ENCODE results near the gene MYL5. TPM values are rescaled to one million over a fixed set of nuclear protein-coding genes. Genes with fewer than 3 reads are reported as not detected.

Gene MYL5
- total and polyA plus RNA-seq, 4 experiments from 2014 or later: 2.1 to 15.4 (median 7.7) TPM

GRCh38 chr4:655464-656151, 18.7 kb upstream of the MYL5 start:
- intact Hi-C loops (cut with micrococcal nuclease): no loop called here
- H3K36me3 Mint-ChIP-seq: peaks cover 0 to 4% of the 10 kb centered on the region in 2 donors
- H3K4me1 ChIP-seq (ENCODE audit: insufficient read depth, low read length): no peaks in the 10 kb centered on the region
- no peak overlapping the region for H3K27ac Mint-ChIP-seq
- H3K27me3 ChIP-seq (ENCODE audit: insufficient read depth, low read length): no peaks in the 10 kb centered on the region
- no peaks in the 10 kb centered on the region for H3K9me3 ChIP-seq (ENCODE audit: control insufficient read depth in 1 of 2, low read length in 2 of 2)
- H3K4me3 Mint-ChIP-seq: no peak overlapping the region
- H3K9me3 Mint-ChIP-seq: peaks cover 0 to 3% (median 0%) of the 10 kb centered on the region in 8 donors
- no peak overlapping the region for H3K27ac ChIP-seq (ENCODE audit: low read depth, low read length)
- DNase-seq: no peak
- H3K36me3 ChIP-seq (ENCODE audit: insufficient read depth, low read length): no peaks in the 10 kb centered on the region
- H3K27me3 Mint-ChIP-seq: peaks cover 1 to 3% of the 10 kb centered on the region in 2 donors
- CTCF ChIA-PET (ENCODE audit: partially characterized antibody): no interaction called here
- H3K4me1 Mint-ChIP-seq: peaks cover 0 to under 1% (median 0%) of the 10 kb centered on the region in 4 donors
- H3K4me3 ChIP-seq (ENCODE audit: low read length in 2 of 2): no peak overlapping the region
- POLR2A ChIA-PET (ENCODE audit: partially characterized antibody): no interaction called here

GRCh38 chr4:656436-657337, 17.7 kb upstream of the MYL5 start:
- Histone ChIP-seq H3K27me3 (ENCODE audit: insufficient read depth, low read length) (no peaks in the 10 kb centered on the region), H3K4me1 (ENCODE audit: insufficient read depth, low read length) (no peaks in the 10 kb centered on the region), H3K9me3 (ENCODE audit: control insufficient read depth in 1 of 2, low read length in 2 of 2) (no peaks in the 10 kb centered on the region), H3K4me3 (ENCODE audit: low read length in 2 of 2) (no peak overlapping the region), H3K27ac (ENCODE audit: low read depth, low read length) (no peak overlapping the region), H3K36me3 (ENCODE audit: insufficient read depth, low read length) (no peaks in the 10 kb centered on the region)
- Mint-ChIP-seq H3K9me3 (peaks cover 0 to 4% (median 0%) of the 10 kb centered on the region in 8 donors), H3K27ac (no peak overlapping the region), H3K36me3 (peaks cover 0 to 4% of the 10 kb centered on the region in 2 donors), H3K4me1 (peaks cover 0 to 5% (median 2%) of the 10 kb centered on the region in 4 donors), H3K4me3 (no peak overlapping the region), H3K27me3 (peaks cover 1 to 3% of the 10 kb centered on the region in 2 donors)
- CTCF ChIA-PET (ENCODE audit: partially characterized antibody): no interaction called here
- DNase-seq: peak in 1 of 5 donors; percentile 18
- intact Hi-C loops (cut with micrococcal nuclease): no loop called here
- POLR2A ChIA-PET (ENCODE audit: partially characterized antibody): no interaction called here

- H3K9me3 ChIP-seq (ENCODE audit: control insufficient read depth in 1 of 2, low read length in 2 of 2): no peaks in the 10 kb centered on the region
- ChIA-PET POLR2A (ENCODE audit: partially characterized antibody) (no interaction called here), CTCF (ENCODE audit: partially characterized antibody) (no interaction called here)
- H3K36me3 ChIP-seq (ENCODE audit: insufficient read depth, low read length): no peaks in the 10 kb centered on the region
- peaks cover 0 to 4% of the 10 kb centered on the region in 2 donors for H3K36me3 Mint-ChIP-seq
- H3K9me3 Mint-ChIP-seq: peaks cover 0 to 4% (median 0%) of the 10 kb centered on the region in 8 donors
- H3K4me1 Mint-ChIP-seq: peaks cover 0 to 5% (median 2%) of the 10 kb centered on the region in 4 donors
- no peak overlapping the region for H3K4me3 Mint-ChIP-seq
- H3K4me3 ChIP-seq (ENCODE audit: low read length in 2 of 2): no peak overlapping the region
- H3K27ac Mint-ChIP-seq: no peak overlapping the region
- intact Hi-C loops (cut with micrococcal nuclease): no loop called here
- peak in 1 of 5 donors; percentile 21 for DNase-seq
- H3K4me1 ChIP-seq (ENCODE audit: insufficient read depth, low read length): no peaks in the 10 kb centered on the region
- H3K27me3 Mint-ChIP-seq: peaks cover 1 to 3% of the 10 kb centered on the region in 2 donors
- no peak overlapping the region for H3K27ac ChIP-seq (ENCODE audit: low read depth, low read length)
- H3K27me3 ChIP-seq (ENCODE audit: insufficient read depth, low read length): no peaks in the 10 kb centered on the region
Measured at GRCh38 chr4:657338-657833, 17.0 kb upstream of the MYL5 start.

- intact Hi-C loops (cut with micrococcal nuclease): no loop called here
- H3K27me3 Mint-ChIP-seq: peaks cover 0 to 1% of the 10 kb centered on the region in 2 donors
Measured at GRCh38 chr4:657834-658667, 16.3 kb upstream of the MYL5 start.

GRCh38 chr4:658681-659667, 15.4 kb upstream of the MYL5 start:
- CTCF ChIA-PET (ENCODE audit: partially characterized antibody): no interaction called here
- peaks cover 0 to 1% of the 10 kb centered on the region in 2 donors for H3K27me3 Mint-ChIP-seq
- H3K9me3 Mint-ChIP-seq: peaks cover 0 to 4% (median 0%) of the 10 kb centered on the region in 8 donors
- POLR2A ChIA-PET (ENCODE audit: partially characterized antibody): no interaction called here
- peak overlapping the region in 1 of 7 donors; percentile 41 for H3K27ac Mint-ChIP-seq
- Histone ChIP-seq H3K9me3 (ENCODE audit: control insufficient read depth in 1 of 2, low read length in 2 of 2) (no peaks in the 10 kb centered on the region), H3K4me1 (ENCODE audit: insufficient read depth, low read length) (peaks cover 6% of the 10 kb centered on the region), H3K27me3 (ENCODE audit: insufficient read depth, low read length) (no peaks in the 10 kb centered on the region), H3K27ac (ENCODE audit: low read depth, low read length) (no peak overlapping the region), H3K4me3 (ENCODE audit: low read length in 2 of 2) (no peak overlapping the region), H3K36me3 (ENCODE audit: insufficient read depth, low read length) (no peaks in the 10 kb centered on the region)
- intact Hi-C loops (cut with micrococcal nuclease): no loop called here
- DNase-seq: peak in 1 of 5 donors; percentile 31
- H3K4me3 Mint-ChIP-seq: no peak overlapping the region
- H3K4me1 Mint-ChIP-seq: peaks cover under 1 to 9% (median 3%) of the 10 kb centered on the region in 4 donors
- peaks cover 0 to 4% of the 10 kb centered on the region in 2 donors for H3K36me3 Mint-ChIP-seq

More at GRCh38 chr4:657834-658667, 16.3 kb upstream of the MYL5 start:
- no peak overlapping the region for H3K4me3 Mint-ChIP-seq
- Histone ChIP-seq H3K27ac (ENCODE audit: low read depth, low read length) (no peak overlapping the region), H3K4me1 (ENCODE audit: insufficient read depth, low read length) (peaks cover 3% of the 10 kb centered on the region), H3K36me3 (ENCODE audit: insufficient read depth, low read length) (no peaks in the 10 kb centered on the region), H3K9me3 (ENCODE audit: control insufficient read depth in 1 of 2, low read length in 2 of 2) (no peaks in the 10 kb centered on the region), H3K27me3 (ENCODE audit: insufficient read depth, low read length) (no peaks in the 10 kb centered on the region), H3K4me3 (ENCODE audit: low read length in 2 of 2) (no peak overlapping the region)
- peaks cover 0 to 7% (median 2%) of the 10 kb centered on the region in 4 donors for H3K4me1 Mint-ChIP-seq
- H3K36me3 Mint-ChIP-seq: peaks cover 0 to 4% of the 10 kb centered on the region in 2 donors
- peak in 1 of 5 donors; percentile 24 for DNase-seq
- ChIA-PET CTCF (ENCODE audit: partially characterized antibody) (no interaction called here), POLR2A (ENCODE audit: partially characterized antibody) (no interaction called here)
- no peak overlapping the region for H3K27ac Mint-ChIP-seq
- H3K9me3 Mint-ChIP-seq: peaks cover 0 to 4% (median 0%) of the 10 kb centered on the region in 8 donors

GRCh38 chr4:659851-660250, 14.5 kb upstream of the MYL5 start:
- ChIA-PET POLR2A (ENCODE audit: partially characterized antibody) (no interaction called here), CTCF (ENCODE audit: partially characterized antibody) (no interaction called here)
- no peaks in the 10 kb centered on the region for H3K36me3 ChIP-seq (ENCODE audit: insufficient read depth, low read length)
- H3K27me3 ChIP-seq (ENCODE audit: insufficient read depth, low read length): no peaks in the 10 kb centered on the region
- peaks cover 0 to 4% (median 0%) of the 10 kb centered on the region in 8 donors for H3K9me3 Mint-ChIP-seq
- DNase-seq: no peak
- H3K4me3 Mint-ChIP-seq: peak overlapping the region in 3 of 8 donors; percentile 11 to 22 (median 19)
- H3K4me1 Mint-ChIP-seq: peaks cover 4 to 18% (median 6%) of the 10 kb centered on the region in 4 donors
- no peak overlapping the region for H3K27ac ChIP-seq (ENCODE audit: low read depth, low read length)
- no peak overlapping the region for H3K4me3 ChIP-seq (ENCODE audit: low read length in 2 of 2)
- intact Hi-C loops (cut with micrococcal nuclease): no loop called here
- H3K36me3 Mint-ChIP-seq: peaks cover 0 to 4% of the 10 kb centered on the region in 2 donors
- H3K9me3 ChIP-seq (ENCODE audit: control insufficient read depth in 1 of 2, low read length in 2 of 2): no peaks in the 10 kb centered on the region
- peaks cover 0 to 1% of the 10 kb centered on the region in 2 donors for H3K27me3 Mint-ChIP-seq
- peak overlapping the region in 1 of 7 donors; percentile 55 for H3K27ac Mint-ChIP-seq
- peaks cover 15% of the 10 kb centered on the region for H3K4me1 ChIP-seq (ENCODE audit: insufficient read depth, low read length)
